ENCODE data around the gene FMN1.
A peak's percentile ranks its signal among the peaks of the same experiment; 100 is the strongest.

The FMN1 gene

DNA sequence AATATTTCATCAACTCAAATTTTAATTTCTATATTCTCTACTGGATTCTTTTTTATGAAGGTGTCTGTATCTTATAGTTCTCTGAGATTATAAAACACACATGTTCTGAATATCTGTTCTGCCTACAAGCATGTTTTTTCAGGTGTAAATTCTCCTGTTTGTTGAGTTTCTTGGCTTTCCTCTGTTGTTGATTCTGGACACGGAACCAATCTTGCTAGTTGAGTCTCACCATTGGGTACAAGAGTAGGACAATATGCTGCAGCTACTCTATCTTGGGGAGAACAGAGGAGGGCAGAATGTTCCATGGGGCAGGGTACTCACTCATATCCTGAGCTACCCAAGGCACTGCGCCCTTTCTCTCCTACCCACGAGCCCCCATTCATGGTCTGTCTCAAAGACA lies 371.8 kb downstream of the FMN1 start:
- DNase-seq (ENCODE audit: low read depth): no peak
- TF ChIP-seq, protein P1, sequence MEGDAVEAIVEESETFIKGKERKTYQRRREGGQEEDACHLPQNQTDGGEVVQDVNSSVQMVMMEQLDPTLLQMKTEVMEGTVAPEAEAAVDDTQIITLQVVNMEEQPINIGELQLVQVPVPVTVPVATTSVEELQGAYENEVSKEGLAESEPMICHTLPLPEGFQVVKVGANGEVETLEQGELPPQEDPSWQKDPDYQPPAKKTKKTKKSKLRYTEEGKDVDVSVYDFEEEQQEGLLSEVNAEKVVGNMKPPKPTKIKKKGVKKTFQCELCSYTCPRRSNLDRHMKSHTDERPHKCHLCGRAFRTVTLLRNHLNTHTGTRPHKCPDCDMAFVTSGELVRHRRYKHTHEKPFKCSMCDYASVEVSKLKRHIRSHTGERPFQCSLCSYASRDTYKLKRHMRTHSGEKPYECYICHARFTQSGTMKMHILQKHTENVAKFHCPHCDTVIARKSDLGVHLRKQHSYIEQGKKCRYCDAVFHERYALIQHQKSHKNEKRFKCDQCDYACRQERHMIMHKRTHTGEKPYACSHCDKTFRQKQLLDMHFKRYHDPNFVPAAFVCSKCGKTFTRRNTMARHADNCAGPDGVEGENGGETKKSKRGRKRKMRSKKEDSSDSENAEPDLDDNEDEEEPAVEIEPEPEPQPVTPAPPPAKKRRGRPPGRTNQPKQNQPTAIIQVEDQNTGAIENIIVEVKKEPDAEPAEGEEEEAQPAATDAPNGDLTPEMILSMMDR (IDR thresholded peaks at IDR 0.05; ENCODE audit: insufficient read depth, low read depth, low read length, missing control alignments): no peak

DNA sequence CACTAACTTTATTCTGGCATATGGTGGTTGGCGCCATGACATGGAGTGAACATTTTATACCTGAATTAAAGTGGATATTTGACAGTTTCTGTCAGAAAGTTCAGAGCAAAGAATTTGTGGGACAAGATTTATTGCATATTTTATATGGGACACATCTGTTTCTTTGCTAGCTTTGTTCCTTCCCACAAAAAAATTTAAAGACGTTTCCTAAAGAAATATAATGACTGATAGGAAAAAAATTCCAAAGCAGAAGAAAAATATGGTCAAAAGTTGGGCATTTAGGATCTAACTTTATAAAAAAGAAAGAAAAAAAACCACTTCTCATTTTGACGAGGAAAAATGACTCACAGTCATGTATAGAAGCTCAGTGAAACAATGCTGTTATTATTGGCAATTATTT lies 375.1 kb downstream of the FMN1 start:
- TF ChIP-seq, protein P1 (IDR thresholded peaks at IDR 0.05; ENCODE audit: insufficient read depth, low read depth, low read length, missing control alignments): no peak
- H3K4me3 ChIP-seq (ENCODE audit: low read length): no peak overlapping the region
- no peak for DNase-seq (ENCODE audit: low read depth)

More for the DNA sequence above, 371.8 kb downstream of the FMN1 start:
- no peak overlapping the region for H3K4me3 ChIP-seq (ENCODE audit: low read length)

DNA sequence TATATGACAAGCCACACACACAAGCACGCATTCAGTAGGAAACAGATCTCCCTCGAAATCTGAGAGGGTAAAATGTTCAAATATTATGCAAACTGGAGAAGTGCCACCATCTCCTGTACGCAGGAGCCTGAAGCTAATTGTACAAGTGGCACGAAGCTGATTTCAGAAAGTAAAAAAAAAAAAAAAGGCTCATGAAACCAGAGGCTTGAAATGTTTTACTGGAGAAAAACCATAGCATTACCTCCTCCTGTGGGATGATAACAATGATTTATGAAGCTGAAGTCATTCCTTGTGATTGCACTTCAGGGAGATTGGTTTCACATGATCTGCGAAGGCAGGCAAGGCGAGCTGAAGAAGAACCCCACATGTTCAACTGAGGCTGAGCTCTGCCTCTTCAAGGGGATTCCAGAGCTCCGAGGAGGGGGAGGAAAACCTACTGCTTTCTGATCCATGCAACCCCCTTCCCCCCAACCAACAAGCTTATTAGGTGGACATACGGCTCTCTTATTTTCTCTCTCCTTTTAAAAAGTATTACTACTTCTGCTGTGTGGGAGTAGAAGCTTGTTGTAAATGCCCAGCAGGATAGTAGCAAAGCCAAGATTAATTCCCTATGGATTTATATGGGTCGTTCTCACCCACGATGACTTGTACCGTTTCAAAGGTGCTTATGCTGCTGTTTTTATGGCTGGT lies 375.6 kb downstream of the FMN1 start:
- H3K4me3 ChIP-seq (ENCODE audit: low read length): no peak overlapping the region
- no peak for DNase-seq (ENCODE audit: low read depth)
- TF ChIP-seq, protein P1 (IDR thresholded peaks at IDR 0.05; ENCODE audit: insufficient read depth, low read depth, low read length, missing control alignments): no peak

DNA sequence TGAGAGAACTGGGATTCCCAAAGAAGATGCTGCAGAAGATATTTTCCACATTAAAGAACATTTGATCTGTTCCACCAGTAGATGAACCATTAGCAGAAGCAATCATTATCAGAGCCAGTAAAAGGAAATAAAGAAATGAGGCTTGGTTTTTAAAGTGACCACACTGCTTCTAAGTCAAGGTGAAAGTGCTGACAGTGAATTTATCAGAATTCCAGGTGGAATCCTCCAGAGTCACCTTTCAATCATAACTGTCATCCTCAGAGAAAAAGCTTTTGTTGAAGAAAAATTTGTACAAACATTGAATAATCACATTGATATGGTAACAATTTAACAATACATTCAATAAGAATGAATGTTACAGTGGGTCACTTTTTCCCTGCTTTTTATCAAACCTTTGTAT lies 376.9 kb downstream of the FMN1 start:
- H3K4me3 ChIP-seq (ENCODE audit: low read length): no peak overlapping the region
- TF ChIP-seq, protein P1 (IDR thresholded peaks at IDR 0.05; ENCODE audit: insufficient read depth, low read depth, low read length, missing control alignments): no peak
- DNase-seq (ENCODE audit: low read depth): no peak

DNA sequence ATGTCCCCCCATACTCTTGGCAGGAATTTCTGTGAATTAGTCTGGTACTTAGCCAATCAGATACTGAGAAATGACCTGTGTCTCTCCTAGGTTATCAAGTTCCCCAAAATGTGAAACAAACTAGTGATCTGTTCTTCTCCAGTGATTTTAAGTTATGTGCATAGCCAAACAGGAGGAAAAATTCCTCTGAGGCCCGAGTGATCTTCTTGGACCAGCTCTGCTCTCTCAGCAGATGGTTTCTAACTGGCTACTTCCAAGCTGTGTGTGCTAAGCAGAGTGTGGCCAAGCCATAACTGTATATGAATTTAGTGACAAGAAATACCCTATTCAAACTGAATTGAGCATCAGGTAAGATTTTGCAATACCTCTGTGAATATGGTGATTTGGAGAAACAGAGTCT lies 387.2 kb downstream of the FMN1 start:
- H3K4me3 ChIP-seq (ENCODE audit: low read length): no peak overlapping the region
- no peak for DNase-seq (ENCODE audit: low read depth)
- TF ChIP-seq, protein P1 (IDR thresholded peaks at IDR 0.05; ENCODE audit: insufficient read depth, low read depth, low read length, missing control alignments): no peak

DNA sequence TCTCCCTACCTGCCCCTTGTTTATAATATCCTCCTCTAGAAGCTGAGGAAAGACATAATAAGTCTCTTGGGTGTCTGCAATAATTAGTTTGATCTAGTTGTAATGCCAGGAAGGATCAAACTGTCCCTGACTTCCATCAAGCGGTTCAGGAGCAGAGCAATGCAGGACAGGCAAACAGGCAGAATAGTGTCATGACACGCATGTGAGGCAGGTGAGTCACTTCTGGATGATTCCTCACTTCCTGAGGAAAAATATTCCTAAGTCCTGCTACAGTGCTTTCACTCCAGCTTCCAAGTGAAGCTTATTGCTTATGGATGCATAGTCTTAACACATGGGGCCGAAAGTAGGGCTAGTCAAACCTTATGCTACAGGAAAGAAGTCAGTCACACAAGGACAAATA lies 390.9 kb downstream of the FMN1 start:
- TF ChIP-seq, protein P1 (IDR thresholded peaks at IDR 0.05; ENCODE audit: insufficient read depth, low read depth, low read length, missing control alignments): no peak
- DNase-seq (ENCODE audit: low read depth): peak; percentile 60
- H3K4me3 ChIP-seq (ENCODE audit: low read length): no peak overlapping the region

All from epithelial cell of esophagus (primary cell).